K562 (cell line): Measurements from ENCODE around the gene PSRC1. TPM values are rescaled to one million over a fixed set of nuclear protein-coding genes. Genes with fewer than 3 reads are reported as not detected.

ENCODE experiments used
- HMGXB4 ChIP-seq: sonication (generic); formaldehyde crosslinking; IDR thresholded peaks from 2 replicates; pipeline ENCODE4 v1.8.1; 2023; ENCODE audit warnings: mild to moderate bottlenecking, missing genetic modification reagents
- ZNF592 ChIP-seq: fragments of 450-650 bp; IDR thresholded peaks from 2 replicates; pipeline ENCODE4 v1.6.1; 2017; ENCODE audit warnings: antibody characterized with exemption, mild to moderate bottlenecking
- polyA plus RNA-seq, 8 experiments: library from polyadenylated mRNA; depleted of rRNA in 4 of 8; stranded (reverse) in 5 of 8; unstranded in 3 of 8; fragments of >200 nt; fragmentation: Nextera tagmentation in 2 of 8; fragmentation: Illumina TruSeq in 1 of 8; extraction: Ambion mirVana in 2 of 8; extraction: Trizol in 1 of 8; gene quantifications; 2 replicates each; pipeline versions ENCODE4 v1.2.1 to v1.2.3, GENCODE V29; 2011 to 2014; ENCODE audit warnings: inconsistent platforms in 1 of 8, missing spikeins in 1 of 8
- total RNA-seq, 7 experiments: library from RNA; depleted of rRNA in 6 of 7; stranded (reverse); fragments of >200 nt in 6 of 7; fragmentation: Illumina TruSeq in 2 of 7; extraction: Trizol in 2 of 7; gene quantifications; 2 replicates each; pipeline versions ENCODE4 v1.2.1 to v1.2.3, GENCODE V29; 2011 to 2021; ENCODE audit warnings: low replicate concordance in 1 of 7
- TF ChIP-seq, protein P1 (sequence below): fragments of 250-450 bp; sonication (Bioruptor Pico); IDR thresholded peaks from 2 replicates; pipeline ENCODE4 v1.5.0; 2020; ENCODE audit warnings: mild to moderate bottlenecking

PSRC1 gene
- total and polyA plus RNA-seq, 9 of the 15 experiments (the other 6 are each of a cell fraction or from before 2014, with no cell fraction given): 6.5 to 65.2 (median 39.3) TPM

DNA sequence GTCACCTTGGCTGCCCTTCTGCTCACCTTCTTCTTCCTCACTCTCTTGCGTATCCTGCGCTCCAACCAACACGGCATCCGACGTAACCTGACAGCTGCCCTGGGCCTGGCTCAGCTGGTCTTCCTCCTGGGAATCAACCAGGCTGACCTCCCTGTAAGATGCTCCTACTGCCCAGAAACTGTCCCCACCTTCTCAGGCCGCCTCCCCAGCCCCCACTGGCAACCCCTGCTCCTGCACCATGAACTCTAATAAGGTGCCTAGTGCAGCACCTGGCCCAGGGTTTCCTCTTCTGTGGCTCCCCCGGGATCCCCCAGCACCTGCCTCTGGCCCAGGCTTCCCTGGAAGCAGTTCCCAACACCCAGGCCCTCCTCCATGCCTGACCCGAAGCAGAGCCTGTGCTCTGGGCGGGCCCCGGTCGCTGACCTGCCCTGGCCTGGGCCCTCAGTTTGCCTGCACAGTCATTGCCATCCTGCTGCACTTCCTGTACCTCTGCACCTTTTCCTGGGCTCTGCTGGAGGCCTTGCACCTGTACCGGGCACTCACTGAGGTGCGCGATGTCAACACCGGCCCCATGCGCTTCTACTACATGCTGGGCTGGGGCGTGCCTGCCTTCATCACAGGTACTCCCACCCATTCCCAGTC is 12.8 kb downstream of the PSRC1 start (continued):
- TF ChIP-seq HMGXB4: no peak
- TF ChIP-seq, protein P1, sequence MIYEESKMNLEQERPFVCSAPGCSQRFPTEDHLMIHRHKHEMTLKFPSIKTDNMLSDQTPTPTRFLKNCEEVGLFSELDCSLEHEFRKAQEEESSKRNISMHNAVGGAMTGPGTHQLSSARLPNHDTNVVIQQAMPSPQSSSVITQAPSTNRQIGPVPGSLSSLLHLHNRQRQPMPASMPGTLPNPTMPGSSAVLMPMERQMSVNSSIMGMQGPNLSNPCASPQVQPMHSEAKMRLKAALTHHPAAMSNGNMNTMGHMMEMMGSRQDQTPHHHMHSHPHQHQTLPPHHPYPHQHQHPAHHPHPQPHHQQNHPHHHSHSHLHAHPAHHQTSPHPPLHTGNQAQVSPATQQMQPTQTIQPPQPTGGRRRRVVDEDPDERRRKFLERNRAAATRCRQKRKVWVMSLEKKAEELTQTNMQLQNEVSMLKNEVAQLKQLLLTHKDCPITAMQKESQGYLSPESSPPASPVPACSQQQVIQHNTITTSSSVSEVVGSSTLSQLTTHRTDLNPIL (CRISPR knock-in tag): no peak
- TF ChIP-seq ZNF592: no peak
